Endothelial cell of umbilical vein (primary cell): ENCODE data around the gene DPYSL4. TPM values are rescaled to one million over a fixed set of nuclear protein-coding genes. Genes with fewer than 3 reads are reported as not detected.
"Not testable (repeated sequence)": the region's sequence is repeated elsewhere in the genome, so short reads cannot be mapped to it uniquely, and the experiment has no call there.

Experiments used
- BruUV-seq: library from RNA; stranded (reverse); fragments of 400-500 nt; replicated peaks from 2 replicates; lab custom pipeline; 2021; lab: Mats Ljungman, UMichigan
- CTCF ChIA-PET: fragments of 300-600, 350-600 bp; sonication (Branson Sonifier 250); formaldehyde crosslinking; loops from one replicate; lab custom pipeline; 2021; ENCODE audit warnings: antibody characterized with exemption, inconsistent platforms; lab: Charles Lee
- POLR2A ChIA-PET: fragments of 300-600, 350-600 bp; sonication (Branson Sonifier 250); formaldehyde crosslinking; loops from one replicate; lab custom pipeline; 2021; ENCODE audit warnings: antibody characterized with exemption, inconsistent platforms; lab: Charles Lee
- DNase-seq: peaks from one replicate; pipeline ENCODE4 v3.0.0-alpha.2; 2011; ENCODE audit warnings: low read depth, low spot score
- FAIRE-seq: peaks from 2 replicates; lab custom pipeline; 2011; peaks lifted over from hg19 to GRCh38; lab: Jason Lieb, UNC
- H2AFZ ChIP-seq: 2 replicates; pipeline ENCODE4 v1.6.0; 2012; ENCODE audit warnings: low read depth, low read length, control low read depth, inconsistent platforms
- H3K27ac ChIP-seq: 2 replicates; pipeline ENCODE4 v1.5.1; 2011; ENCODE audit warnings: low read depth, mild to moderate bottlenecking, control low read depth, low read length, moderate library complexity; ENCODE audit not compliant: insufficient read depth
- H3K27me3 ChIP-seq, 2 experiments: 2 replicates each; pipeline versions ENCODE4 v1.6.0 to v1.6.1; 2011; ENCODE audit warnings: low read length in 2 of 2, mixed read lengths in 1 of 2; ENCODE audit not compliant: control insufficient read depth in 2 of 2, insufficient read depth in 2 of 2
- H3K36me3 ChIP-seq, 2 experiments: 2 replicates in 1 of 2; 3 replicates in 1 of 2; pipeline ENCODE4 v1.5.1; 2011; ENCODE audit warnings: low read length in 2 of 2, mild to moderate bottlenecking in 1 of 2, moderate library complexity in 1 of 2; ENCODE audit not compliant: control insufficient read depth in 2 of 2, insufficient read depth in 2 of 2; ENCODE audit errors: extremely low read depth in 1 of 2
- H3K4me1 ChIP-seq: 3 replicates; pipeline ENCODE4 v1.5.1; 2011; ENCODE audit warnings: mild to moderate bottlenecking, low read length; ENCODE audit not compliant: control insufficient read depth, insufficient read depth; ENCODE audit errors: extremely low read depth
- H3K4me2 ChIP-seq: 2 replicates; pipeline ENCODE4 v1.6.1; 2011; ENCODE audit warnings: low read length, control low read depth, mixed read lengths; ENCODE audit not compliant: insufficient read depth
- H3K4me3 ChIP-seq, 3 experiments: fragments of 200-600 bp in 1 of 3; sonication (generic), shearing (Covaris generic) in 1 of 3; replicated peaks in 1 of 3; 2 replicates each; pipeline ENCODE4 v1.5.1; 2011 to 2016; ENCODE audit warnings: control low read depth in 3 of 3, low read length in 3 of 3, mild to moderate bottlenecking in 2 of 3, inconsistent platforms in 1 of 3, low read depth in 1 of 3, moderate library complexity in 1 of 3; ENCODE audit not compliant: insufficient read depth in 1 of 3
- H3K79me2 ChIP-seq: 2 replicates; pipeline ENCODE4 v1.6.0; 2012; ENCODE audit warnings: low read length, inconsistent platforms; ENCODE audit not compliant: control insufficient read depth, insufficient read depth
- H3K9ac ChIP-seq: replicated peaks from 2 replicates; pipeline ENCODE3; 2011; ENCODE audit warnings: low read length, control low read depth; ENCODE audit not compliant: insufficient read depth; ENCODE audit errors: extremely low read depth
- H3K9me1 ChIP-seq: replicated peaks from 3 replicates; pipeline ENCODE4 v1.6.0; 2011; ENCODE audit warnings: mild to moderate bottlenecking, low read length; ENCODE audit not compliant: control insufficient read depth, insufficient read depth; ENCODE audit errors: extremely low read depth
- H3K9me3 ChIP-seq: replicated peaks from 2 replicates; pipeline ENCODE4 v1.5.1; 2012; ENCODE audit warnings: low read length, inconsistent platforms; ENCODE audit not compliant: control insufficient read depth, insufficient read depth
- H4K20me1 ChIP-seq: replicated peaks from 2 replicates; pipeline ENCODE3; 2011; ENCODE audit warnings: mild to moderate bottlenecking, low read length; ENCODE audit not compliant: control insufficient read depth, insufficient read depth; ENCODE audit errors: extremely low read depth
- dilution Hi-C: fragments of 300-500 bp; cut with MboI; formaldehyde crosslinking; loops from one replicate; pipeline ENCODE4 v1.15.0; 2019; ENCODE audit warnings: low sequenced_read_pairs; ENCODE audit not compliant: extremely low pct_ligation_motif_present
- intact Hi-C: fragments of 100-400 bp; cut with micrococcal nuclease; formaldehyde crosslinking; loops from one replicate; pipeline ENCODE4 v1.10.0; 2022
- polyA plus RNA-seq, 4 experiments: library from polyadenylated mRNA; depleted of rRNA in 3 of 4; stranded (reverse) in 3 of 4; unstranded in 1 of 4; fragments of >200 nt; gene quantifications; 2 replicates each; pipeline versions ENCODE4 v1.2.1 to v1.2.3, GENCODE V29; 2011 to 2012; ENCODE audit warnings: missing spikeins in 1 of 4
- total RNA-seq: library from RNA; stranded (reverse); gene quantifications from 2 replicates; pipeline ENCODE4 v1.2.3, GENCODE V29; 2021

DPYSL4 gene
- total and polyA plus RNA-seq, 2 donors (not counting 3 experiments of a cell fraction or from before 2014, with no cell fraction given), result 27.1 to 60.0 TPM

- H3K9ac ChIP-seq, H3K36me3 ChIP-seq, H2AFZ ChIP-seq, H4K20me1 ChIP-seq, H3K4me2 ChIP-seq, FAIRE-seq, H3K9me1 ChIP-seq, H3K27ac ChIP-seq, H3K27me3 ChIP-seq, H3K4me3 ChIP-seq, dilution Hi-C loops, CTCF ChIA-PET, BruUV-seq, DNase-seq, H3K79me2 ChIP-seq, intact Hi-C loops, H3K9me3 ChIP-seq, H3K4me1 ChIP-seq, POLR2A ChIA-PET: not testable (repeated sequence)
Observed at GRCh38 chr10:132160231-132160630, 26.5 kb upstream of the DPYSL4 start.

- dilution Hi-C loops, H3K9ac ChIP-seq, BruUV-seq, H3K27me3 ChIP-seq, POLR2A ChIA-PET, H3K4me1 ChIP-seq, H3K36me3 ChIP-seq, H3K9me3 ChIP-seq, DNase-seq, H3K4me2 ChIP-seq, FAIRE-seq, H3K4me3 ChIP-seq, H2AFZ ChIP-seq, CTCF ChIA-PET, intact Hi-C loops, H4K20me1 ChIP-seq, H3K9me1 ChIP-seq, H3K79me2 ChIP-seq, H3K27ac ChIP-seq: not testable (repeated sequence)
Observed at GRCh38 chr10:132160834-132161622, 25.7 kb upstream of the DPYSL4 start.
